Renal cortex interstitium (tissue), 11 donors: Measurements from ENCODE around the gene TARBP1. TPM values are rescaled to one million over a fixed set of nuclear protein-coding genes. Genes with fewer than 3 reads are reported as not detected.
"Not testable (repeated sequence)": the region's sequence is repeated elsewhere in the genome, so short reads cannot be mapped to it uniquely, and the experiment has no call there.

ENCODE experiments used
- DNase-seq, 11 donors: peaks; one replicate each; pipeline ENCODE4 v3.0.0-alpha.2; 2013; ENCODE audit warnings: low read depth in 9 of 11, low spot score in 4 of 11; ENCODE audit errors: extremely low read depth in 1 of 11
- polyA plus RNA-seq, 3 donors: library from polyadenylated mRNA; unstranded; fragments of 120-200 nt; gene quantifications; one replicate each; pipeline ENCODE4 v1.2.1, GENCODE V29; 2013; ENCODE audit not compliant: insufficient read length in 3 of 3

The TARBP1 gene
- polyA plus RNA-seq, 3 donors = 45.9 to 94.9 (median 60.7) TPM

GRCh38 chr1:234515411-234515810, 36.4 kb upstream of the TARBP1 start:
- DNase-seq = no peak

DNA sequence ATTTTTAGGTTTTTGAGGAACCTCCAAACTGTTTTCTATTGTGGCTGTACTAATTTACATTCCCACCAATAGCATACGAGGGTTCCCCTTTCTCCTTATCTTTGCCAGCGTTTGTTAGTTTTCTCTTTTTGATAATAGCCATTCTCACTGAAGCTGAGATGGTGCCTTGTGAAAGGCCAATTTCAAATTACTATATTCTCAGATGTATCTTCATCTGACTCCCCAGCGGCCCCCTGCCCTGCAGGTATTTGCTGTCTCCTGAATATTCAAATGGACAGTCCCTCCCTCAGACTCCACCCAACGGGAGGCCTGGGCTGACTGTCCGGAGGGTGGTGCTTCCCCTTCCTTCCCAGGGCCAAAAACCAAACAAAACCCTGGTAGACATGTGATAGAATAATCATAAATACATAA, 33.5 kb upstream of the TARBP1 start:
- DNase-seq = no peak

DNA sequence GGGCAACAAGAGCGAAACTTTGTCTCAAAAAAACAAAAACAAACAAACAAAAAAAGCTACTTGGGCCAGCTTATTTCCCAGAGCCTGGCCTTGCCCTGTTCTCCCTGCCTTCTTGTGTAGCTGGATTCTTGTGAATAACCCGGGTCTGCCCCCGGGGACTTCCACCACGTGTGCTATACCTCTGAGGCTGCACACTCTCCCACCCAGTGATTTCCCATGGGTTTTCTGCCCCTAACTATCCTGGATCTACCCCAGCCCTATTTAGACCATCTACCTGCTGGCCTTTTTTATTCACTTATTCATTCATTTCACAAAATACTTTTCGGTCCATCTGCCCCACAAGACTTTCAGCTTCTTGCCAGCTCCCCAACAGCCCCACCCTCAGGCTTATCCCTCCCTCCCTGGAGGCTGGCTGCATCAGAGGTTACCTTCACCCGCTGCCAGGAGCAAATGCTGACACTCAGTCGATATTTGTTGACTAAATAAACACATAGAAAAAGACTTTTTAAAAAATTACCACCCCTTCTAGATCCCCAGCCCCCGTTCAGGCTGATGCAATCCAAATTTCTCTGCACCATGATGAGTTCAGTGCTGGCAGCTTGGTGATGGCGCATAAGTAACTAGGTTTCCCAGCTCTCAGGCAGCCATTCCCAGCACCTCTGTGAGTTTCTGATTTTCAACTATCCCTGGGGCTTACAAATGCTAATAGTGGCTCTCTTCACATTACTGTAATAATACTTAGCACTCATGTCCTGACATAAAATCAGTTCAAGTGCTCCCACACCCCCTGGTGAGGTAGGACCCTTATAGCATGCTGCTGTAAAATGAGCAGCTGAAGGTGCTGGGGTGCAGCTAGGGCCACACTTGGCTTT, 30.7 kb upstream of the TARBP1 start:
- no peak for DNase-seq

DNA sequence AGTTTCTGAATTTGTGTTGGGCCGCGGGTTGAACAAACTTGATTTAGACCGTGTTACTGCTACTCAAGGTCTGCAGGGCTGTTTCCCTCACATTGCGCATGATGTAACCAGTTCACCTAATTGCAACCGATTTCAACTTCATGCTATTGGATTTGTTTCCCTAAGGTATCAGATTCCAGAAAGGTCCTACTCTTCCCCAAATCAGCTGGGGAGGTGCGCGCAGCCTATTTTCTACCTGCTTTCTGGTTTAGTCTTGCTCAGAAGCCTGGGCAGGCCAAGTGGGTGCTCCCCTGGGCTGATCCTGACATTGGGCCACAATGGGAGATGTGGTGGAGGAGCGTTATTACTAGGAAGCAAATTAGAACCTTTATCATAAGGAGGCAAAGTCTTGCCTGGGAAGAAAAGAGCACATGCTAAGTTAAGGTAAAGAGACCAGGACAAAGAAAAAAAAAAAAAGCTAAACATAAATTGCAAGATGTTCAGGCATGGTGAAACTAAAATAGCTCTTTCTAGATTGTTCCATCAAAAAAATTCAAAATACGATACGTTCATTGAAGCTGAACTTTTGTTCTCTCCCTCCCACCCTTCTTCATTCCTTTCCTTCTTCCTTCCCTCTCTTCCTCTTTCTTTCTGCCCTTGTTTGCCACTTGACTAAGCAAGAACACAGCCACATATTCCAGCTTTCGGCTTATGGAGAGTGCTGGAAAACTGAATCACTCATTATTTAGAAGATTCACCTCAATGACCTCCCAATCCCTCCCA, 28.8 kb upstream of the TARBP1 start:
- DNase-seq = no peak

- DNase-seq = no peak
These were observed 28.1 kb upstream of the TARBP1 start for GRCh38 chr1:234507089-234507488.

- no peak for DNase-seq
These were observed 26.8 kb upstream of the TARBP1 start for GRCh38 chr1:234505769-234506102.

- no peak for DNase-seq
These were observed 26.2 kb upstream of the TARBP1 start for GRCh38 chr1:234504969-234505768.

DNA sequence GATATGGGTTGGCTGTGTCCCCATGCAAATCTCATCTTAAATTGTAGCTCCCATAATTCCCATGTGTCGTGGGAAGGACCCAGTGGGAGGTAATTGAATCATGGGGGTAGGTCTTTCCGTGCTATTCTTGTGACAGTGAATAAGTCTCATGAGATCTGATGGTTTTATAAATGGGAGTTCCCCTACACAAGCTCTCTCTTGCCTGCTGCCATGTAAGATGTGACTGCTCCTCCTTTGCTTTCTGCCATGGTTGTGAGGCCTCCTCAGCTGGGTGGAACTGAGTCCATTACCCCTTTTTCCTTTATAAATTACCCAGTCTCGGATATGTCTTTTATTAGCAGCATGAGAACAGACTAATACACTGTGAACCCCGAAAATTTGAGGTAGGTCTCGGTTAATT, 25.3 kb upstream of the TARBP1 start:
- not testable (repeated sequence) for DNase-seq

DNA sequence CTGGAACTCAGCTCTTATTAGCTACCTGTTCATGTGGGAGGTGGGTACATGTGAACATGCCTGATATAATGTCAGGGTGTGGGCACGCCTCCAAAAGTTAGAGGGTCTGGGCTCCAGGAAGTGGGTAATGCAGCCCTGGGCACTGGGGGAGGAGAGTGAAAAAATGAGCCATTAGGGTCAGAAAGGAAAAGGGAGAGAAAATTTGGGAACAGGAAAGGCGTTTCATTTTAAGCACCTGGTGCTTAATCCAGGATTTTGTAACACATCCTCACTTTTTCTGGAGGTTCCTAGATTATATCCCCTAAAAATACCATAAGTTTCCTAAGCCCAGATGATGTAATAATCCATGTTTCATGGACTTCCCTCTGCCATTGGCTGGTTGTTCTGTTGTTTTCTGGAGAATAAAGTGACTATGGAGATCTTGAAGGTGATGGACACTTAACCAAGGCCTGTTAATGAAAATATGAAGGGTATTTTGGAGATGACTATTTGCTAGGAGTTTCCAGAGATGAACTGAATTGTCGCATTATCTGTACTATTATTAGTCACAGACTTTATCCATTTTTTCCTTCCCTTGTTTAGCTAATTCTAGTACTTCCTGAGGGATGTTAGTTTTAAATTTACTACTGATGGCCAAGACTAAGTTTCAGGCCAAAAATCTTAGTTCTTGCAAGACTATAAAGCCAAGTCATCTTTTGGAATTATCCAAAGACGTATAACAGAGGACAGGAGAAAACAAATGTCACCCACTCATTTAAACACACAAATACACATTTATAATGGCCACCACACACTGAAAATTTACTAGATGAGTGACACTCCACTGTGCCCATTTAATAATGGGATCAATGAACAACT, 24.4 kb upstream of the TARBP1 start:
- DNase-seq = no peak

- no peak for DNase-seq
These were observed 23.8 kb upstream of the TARBP1 start for GRCh38 chr1:234502785-234503184.

DNA sequence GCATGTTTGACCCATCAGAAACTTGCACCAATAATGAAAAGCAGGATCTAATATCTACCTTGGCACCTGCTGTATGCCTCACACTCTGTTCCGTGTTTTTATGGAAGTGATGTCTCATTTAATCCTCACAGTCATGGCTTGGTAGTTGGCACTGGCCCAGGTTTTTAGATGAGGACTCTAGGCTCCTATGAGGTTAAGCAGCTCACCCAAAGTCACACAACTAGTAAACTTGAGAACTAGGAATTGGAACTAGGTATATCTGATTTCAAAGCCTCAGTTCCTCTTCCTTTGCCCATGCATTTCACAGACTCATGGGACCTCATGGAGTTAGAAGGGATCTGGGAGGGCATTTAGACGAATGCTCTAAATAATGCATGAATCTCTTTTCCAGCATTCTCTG, 21.3 kb upstream of the TARBP1 start:
- no peak for DNase-seq

DNA sequence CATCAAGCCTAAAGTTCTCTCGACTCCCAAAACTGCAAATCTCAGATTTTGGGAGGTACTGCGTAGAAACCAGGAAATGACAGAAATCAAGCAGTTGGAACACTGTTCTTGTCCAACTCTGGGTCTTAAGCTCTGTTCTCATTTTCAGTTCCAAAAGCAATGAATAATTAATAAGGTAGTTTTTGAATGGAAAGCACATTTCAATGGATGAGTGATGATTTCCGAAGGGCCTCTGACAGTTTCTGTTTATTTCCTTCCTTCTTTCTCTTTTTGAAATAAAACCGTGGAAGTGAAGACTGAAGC, 20.9 kb upstream of the TARBP1 start:
- DNase-seq = no peak

DNA sequence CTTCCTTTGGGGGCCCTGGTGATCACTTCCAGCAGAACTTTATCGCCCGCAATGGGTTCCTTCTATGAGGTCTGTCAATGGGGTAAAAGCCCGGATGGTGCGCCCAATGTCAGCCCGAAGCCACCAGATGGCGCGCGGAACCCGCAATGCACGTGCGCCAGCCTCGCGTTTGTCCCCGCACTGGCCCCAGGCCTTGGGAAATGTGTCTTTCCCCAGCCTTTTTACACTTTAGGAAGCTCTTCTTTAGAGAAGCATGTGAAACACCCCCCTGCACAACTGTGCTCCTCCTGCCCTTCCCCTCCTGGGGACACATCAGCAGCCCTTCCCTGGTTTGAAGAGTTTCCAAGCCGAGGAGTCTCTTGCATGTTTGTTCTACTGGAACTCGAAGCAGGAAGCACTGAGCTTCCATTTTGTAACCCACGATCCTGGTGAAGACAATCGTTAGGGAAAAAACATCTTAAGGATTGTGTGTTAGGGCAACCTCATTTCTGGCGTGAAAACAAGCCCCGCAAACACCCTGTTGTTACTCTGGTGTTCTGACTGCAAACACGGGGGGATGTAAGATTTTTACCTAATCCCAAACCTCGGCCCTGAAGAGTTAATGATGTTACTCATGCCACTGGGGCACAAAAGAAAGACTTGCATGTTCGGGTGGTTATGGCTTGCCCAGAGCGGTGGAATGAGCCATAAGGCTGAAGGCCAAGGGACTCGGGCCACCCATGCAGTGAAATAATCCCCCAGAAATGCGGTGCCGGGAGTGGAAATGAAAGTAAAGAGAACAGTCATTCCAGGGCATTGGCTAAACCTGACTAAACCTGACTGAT, 20.4 kb upstream of the TARBP1 start:
- peak in 10 of 11 donors; percentile 65 to 86 (median 82) for DNase-seq

DNA sequence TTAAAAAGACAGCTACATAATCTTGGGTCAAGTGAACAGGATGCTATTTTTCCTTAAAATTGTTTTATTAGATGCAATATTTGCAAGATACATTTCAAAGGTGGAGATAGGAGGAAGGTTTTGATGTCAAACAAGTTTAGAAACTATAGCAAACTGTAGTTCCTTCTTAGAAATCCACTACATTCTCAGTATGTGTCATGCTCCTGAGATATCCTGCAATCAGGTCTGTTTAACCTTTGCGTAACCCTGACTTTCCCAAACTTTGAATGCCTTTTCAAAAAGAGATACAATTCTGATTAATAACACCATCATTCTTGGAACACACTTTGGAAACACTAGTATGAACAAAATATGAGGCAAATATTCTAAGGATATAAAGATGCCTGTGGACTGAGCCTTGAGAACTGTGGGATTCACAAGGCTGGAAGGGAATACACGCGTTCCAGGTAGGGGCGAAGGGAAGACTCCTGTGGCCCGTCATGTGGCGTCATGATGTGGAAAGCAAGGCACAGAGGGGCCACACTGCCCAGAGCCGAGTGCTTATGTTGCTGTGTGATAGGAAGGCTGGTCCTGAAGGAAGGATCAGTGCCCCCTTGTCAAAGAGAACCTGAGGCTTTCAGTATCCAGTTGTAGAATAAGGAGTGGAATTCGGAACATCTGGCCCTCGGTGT, 19.6 kb upstream of the TARBP1 start:
- no peak for DNase-seq

GRCh38 chr1:234497589-234497988, 18.6 kb upstream of the TARBP1 start:
- DNase-seq = no peak

DNA sequence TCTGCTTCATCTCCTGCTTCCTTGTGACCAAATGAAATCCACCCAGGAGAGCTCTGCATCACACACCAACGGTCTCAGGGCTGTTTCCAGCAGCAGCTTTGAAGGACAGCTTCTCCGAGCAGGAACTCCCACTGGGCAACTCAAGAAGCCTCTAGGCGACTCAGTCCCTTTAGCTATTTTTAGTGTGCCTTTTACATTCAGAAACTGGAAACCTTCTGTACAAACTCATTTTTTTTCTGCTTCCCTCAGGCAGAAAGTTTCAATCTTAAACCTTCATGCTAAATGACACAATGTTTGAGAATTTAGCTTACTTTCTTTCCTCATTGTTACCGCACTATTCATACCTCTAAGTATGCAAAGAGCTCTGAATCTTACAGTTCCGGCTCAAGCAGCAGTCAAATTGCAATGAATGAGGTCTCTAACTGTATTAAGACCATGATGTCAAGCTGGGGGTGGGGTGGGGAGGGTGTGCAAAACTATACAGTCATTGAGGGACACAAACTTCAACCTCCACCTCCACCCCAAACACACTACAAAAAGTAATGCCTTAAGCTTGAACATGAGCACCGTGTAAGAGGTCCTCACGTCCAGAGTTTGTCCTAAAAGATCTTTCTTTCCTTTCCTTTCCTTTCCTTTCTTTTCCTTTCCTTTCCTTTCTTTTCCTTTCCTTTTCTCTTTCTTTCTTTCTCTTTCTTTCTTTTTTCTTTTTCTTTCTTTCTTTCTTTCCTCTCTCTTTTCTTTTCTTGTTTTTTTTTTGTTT, 16.4 kb upstream of the TARBP1 start:
- DNase-seq = no peak

- no peak for DNase-seq
These were observed 15.1 kb upstream of the TARBP1 start for GRCh38 chr1:234494049-234494448.
